Measurements from ENCODE around the gene OPCML.

Gene OPCML

GRCh38 chr11:132559331-132560036 lies 972.8 kb downstream of the OPCML start:
- TF ChIP-seq, protein P1, sequence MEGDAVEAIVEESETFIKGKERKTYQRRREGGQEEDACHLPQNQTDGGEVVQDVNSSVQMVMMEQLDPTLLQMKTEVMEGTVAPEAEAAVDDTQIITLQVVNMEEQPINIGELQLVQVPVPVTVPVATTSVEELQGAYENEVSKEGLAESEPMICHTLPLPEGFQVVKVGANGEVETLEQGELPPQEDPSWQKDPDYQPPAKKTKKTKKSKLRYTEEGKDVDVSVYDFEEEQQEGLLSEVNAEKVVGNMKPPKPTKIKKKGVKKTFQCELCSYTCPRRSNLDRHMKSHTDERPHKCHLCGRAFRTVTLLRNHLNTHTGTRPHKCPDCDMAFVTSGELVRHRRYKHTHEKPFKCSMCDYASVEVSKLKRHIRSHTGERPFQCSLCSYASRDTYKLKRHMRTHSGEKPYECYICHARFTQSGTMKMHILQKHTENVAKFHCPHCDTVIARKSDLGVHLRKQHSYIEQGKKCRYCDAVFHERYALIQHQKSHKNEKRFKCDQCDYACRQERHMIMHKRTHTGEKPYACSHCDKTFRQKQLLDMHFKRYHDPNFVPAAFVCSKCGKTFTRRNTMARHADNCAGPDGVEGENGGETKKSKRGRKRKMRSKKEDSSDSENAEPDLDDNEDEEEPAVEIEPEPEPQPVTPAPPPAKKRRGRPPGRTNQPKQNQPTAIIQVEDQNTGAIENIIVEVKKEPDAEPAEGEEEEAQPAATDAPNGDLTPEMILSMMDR (conservative IDR thresholded peaks at IDR 0.05; ENCODE audit: low read length), result no peak
- no peak overlapping the region for H3K4me3 ChIP-seq (ENCODE audit: low read length)
- no peak for DNase-seq (ENCODE audit: low read depth)

DNA sequence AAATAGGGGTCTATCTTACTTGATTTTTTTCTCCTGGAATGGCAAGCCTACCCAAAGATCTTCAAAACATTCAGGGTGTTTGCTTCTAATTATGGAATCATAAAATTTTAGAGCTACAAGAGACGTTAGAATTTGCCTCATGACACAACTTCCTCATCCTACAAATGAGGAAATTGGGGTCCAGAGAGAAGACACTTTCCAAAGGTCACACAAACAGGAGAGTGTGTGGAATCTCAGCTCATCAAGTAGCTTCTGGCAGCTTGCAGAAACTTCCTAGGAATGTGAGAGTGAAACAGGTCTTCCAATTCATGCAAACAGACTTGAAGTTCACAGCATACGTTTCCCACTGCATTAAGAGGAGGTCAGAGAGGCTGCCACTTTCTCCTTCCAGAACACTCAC lies 976.0 kb downstream of the OPCML start:
- DNase-seq (ENCODE audit: low read depth), result peak; percentile 6

DNA sequence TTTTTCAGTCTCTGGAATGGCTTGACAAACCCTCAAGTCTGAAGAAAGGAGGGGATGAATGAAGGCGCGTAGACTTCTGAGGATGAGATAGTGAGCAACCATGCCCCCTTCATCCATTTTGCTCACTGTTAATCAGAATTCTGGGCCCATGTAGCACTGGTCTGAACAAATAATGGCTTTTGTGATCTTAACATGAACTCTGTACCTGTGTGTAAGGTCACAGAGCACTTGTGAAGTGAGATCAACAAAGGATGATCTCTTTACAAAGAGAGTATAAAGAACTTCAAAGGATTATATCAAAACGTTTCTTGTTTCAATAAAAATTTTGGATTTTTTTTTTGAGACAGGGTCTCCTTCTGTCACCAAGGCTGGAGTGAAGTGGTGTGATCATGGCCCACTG lies 976.7 kb downstream of the OPCML start:
- TF ChIP-seq, protein P1 (conservative IDR thresholded peaks at IDR 0.05; ENCODE audit: low read length), result no peak

More for the DNA sequence above, 976.0 kb downstream of the OPCML start:
- no peak overlapping the region for H3K4me3 ChIP-seq (ENCODE audit: low read length)
- TF ChIP-seq, protein P1 (conservative IDR thresholded peaks at IDR 0.05; ENCODE audit: low read length), result no peak

GRCh38 chr11:132551016-132551415 lies 981.3 kb downstream of the OPCML start:
- H3K4me3 ChIP-seq (ENCODE audit: low read length), result no peak overlapping the region
- no peak for DNase-seq (ENCODE audit: low read depth)
- TF ChIP-seq, protein P1 (conservative IDR thresholded peaks at IDR 0.05; ENCODE audit: low read length), result no peak

More for the DNA sequence above, 976.7 kb downstream of the OPCML start:
- H3K4me3 ChIP-seq (ENCODE audit: low read length), result no peak overlapping the region
- DNase-seq (ENCODE audit: low read depth), result no peak

DNA sequence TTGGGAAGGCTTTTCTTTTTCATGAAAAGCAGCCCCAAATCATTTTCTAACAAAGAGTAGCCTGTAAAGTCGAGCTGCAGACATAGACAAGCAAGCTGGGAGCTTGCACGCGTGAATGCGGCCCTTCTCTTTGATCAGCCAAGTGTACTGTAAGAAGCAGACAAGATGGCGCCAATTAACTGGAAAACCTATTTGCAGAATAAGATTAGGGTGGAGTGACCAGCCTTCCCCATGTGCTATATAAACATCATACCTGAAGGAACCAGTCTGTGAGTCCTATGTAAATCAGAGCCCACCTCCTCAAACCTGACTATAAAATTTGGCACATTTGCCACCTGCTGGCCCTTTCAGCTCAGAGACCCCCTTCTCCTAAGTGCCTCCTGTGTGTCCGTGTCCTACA lies 982.7 kb downstream of the OPCML start:
- DNase-seq (ENCODE audit: low read depth), result no peak

GRCh38 chr11:132549001-132549400 lies 983.3 kb downstream of the OPCML start:
- TF ChIP-seq, protein P1 (conservative IDR thresholded peaks at IDR 0.05; ENCODE audit: low read length), result no peak

More for the DNA sequence above, 982.7 kb downstream of the OPCML start:
- TF ChIP-seq, protein P1 (conservative IDR thresholded peaks at IDR 0.05; ENCODE audit: low read length), result no peak
- H3K4me3 ChIP-seq (ENCODE audit: low read length), result no peak overlapping the region

GRCh38 chr11:132544007-132544406 lies 988.3 kb downstream of the OPCML start:
- no peak overlapping the region for H3K4me3 ChIP-seq (ENCODE audit: low read length)
- TF ChIP-seq, protein P1 (conservative IDR thresholded peaks at IDR 0.05; ENCODE audit: low read length), result no peak
- no peak for DNase-seq (ENCODE audit: low read depth)

More at GRCh38 chr11:132549001-132549400, 983.3 kb downstream of the OPCML start:
- DNase-seq (ENCODE audit: low read depth), result no peak
- no peak overlapping the region for H3K4me3 ChIP-seq (ENCODE audit: low read length)

Measured in AG10803 (cell line).